Neural cell (in vitro differentiated cells): Measurements from ENCODE around the gene PIP5K1B. TPM values are rescaled to one million over a fixed set of nuclear protein-coding genes. Genes with fewer than 3 reads are reported as not detected.

ENCODE experiments used
- H2AFZ ChIP-seq: fragments of 200-600, 300-800 bp; sonication (generic), shearing (Covaris generic); 2 replicates; pipeline ENCODE4 v1.6.0; 2014; ENCODE audit warnings: low read depth, mild to moderate bottlenecking, antibody characterized with exemption, low read length, moderate library complexity
- H3F3A ChIP-seq: fragments of 200-600 bp; shearing (Covaris generic); 2 replicates; pipeline ENCODE4 v1.6.1; 2016; ENCODE audit warnings: mild to moderate bottlenecking, moderate library complexity, mixed read lengths, antibody characterized with exemption, low read length; ENCODE audit not compliant: insufficient read depth, poor library complexity, severe bottlenecking
- H3K27ac ChIP-seq: fragments of 200-600, 300-800 bp; sonication (generic), shearing (Covaris generic); 2 replicates; pipeline ENCODE4 v1.5.1; 2014; ENCODE audit warnings: mild to moderate bottlenecking, low read length, moderate library complexity
- H3K27me3 ChIP-seq: fragments of 300-800, 200-600 bp; sonication (generic), shearing (Covaris generic); 2 replicates; pipeline ENCODE4 v1.6.0; 2014; ENCODE audit warnings: mild to moderate bottlenecking, low read depth, low read length, moderate library complexity; ENCODE audit not compliant: insufficient read depth
- H3K36me3 ChIP-seq: fragments of 300-800, 200-600 bp; sonication (generic), shearing (Covaris generic); 2 replicates; pipeline ENCODE4 v1.5.1; 2014; ENCODE audit warnings: mild to moderate bottlenecking, antibody characterized with exemption, low read length, moderate library complexity; ENCODE audit not compliant: insufficient read depth
- H3K4me2 ChIP-seq: fragments of 300-800, 200-600 bp; sonication (generic), shearing (Covaris generic); 2 replicates; pipeline ENCODE4 v1.6.0; 2014; ENCODE audit warnings: mild to moderate bottlenecking, low read length
- H3K4me3 ChIP-seq: fragments of 300-800, 200-600 bp; sonication (generic), shearing (Covaris generic); 2 replicates; pipeline ENCODE4 v1.5.1; 2014; ENCODE audit warnings: mild to moderate bottlenecking, low read length, moderate library complexity
- H3K79me2 ChIP-seq: fragments of 200-600 bp; shearing (Covaris generic); replicated peaks from 2 replicates; pipeline ENCODE4 v1.6.0; 2014; ENCODE audit warnings: mild to moderate bottlenecking, low read length, moderate library complexity; ENCODE audit not compliant: insufficient read depth
- H3K9ac ChIP-seq: fragments of 300-800, 200-600 bp; sonication (generic), shearing (Covaris generic); 2 replicates; pipeline ENCODE4 v1.6.1; 2016; ENCODE audit warnings: mild to moderate bottlenecking, low read length, mixed read lengths
- H3K9me2 ChIP-seq: fragments of 200-600 bp; shearing (Covaris generic); 2 replicates; pipeline ENCODE4 v1.6.1; 2016; ENCODE audit warnings: mild to moderate bottlenecking, low read length, mixed read lengths; ENCODE audit not compliant: insufficient read depth
- H3K9me3 ChIP-seq: fragments of 200-600, 300-800 bp; sonication (generic), shearing (Covaris generic); 2 replicates; pipeline ENCODE4 v1.6.1; 2016; ENCODE audit warnings: mild to moderate bottlenecking, mixed run types, low read length, moderate library complexity, mixed read lengths
- H4K20me1 ChIP-seq: fragments of 200-600 bp; shearing (Covaris generic); 2 replicates; pipeline ENCODE4 v1.6.1; 2016; ENCODE audit warnings: mild to moderate bottlenecking, mixed run types; ENCODE audit not compliant: insufficient read depth
- CTCF ChIP-seq: fragments of 450-650 bp; IDR thresholded peaks from 2 replicates; pipeline ENCODE4 v1.5.1; 2014; ENCODE audit warnings: antibody characterized with exemption, mild to moderate bottlenecking, moderate library complexity; ENCODE audit not compliant: poor library complexity, severe bottlenecking
- EP300 ChIP-seq: fragments of 450-650 bp; conservative IDR thresholded peaks from 2 replicates; pipeline ENCODE4 v1.6.1; 2014; ENCODE audit warnings: antibody characterized with exemption, mild to moderate bottlenecking, moderate library complexity; ENCODE audit not compliant: poor library complexity, severe bottlenecking
- EZH2 ChIP-seq: fragments of 200-600, 300-800 bp; shearing (Covaris generic), sonication (generic); IDR thresholded peaks from 2 replicates; pipeline ENCODE4 v1.6.1; 2014; ENCODE audit warnings: antibody characterized with exemption, low read length, borderline replicate concordance, mild to moderate bottlenecking; ENCODE audit not compliant: insufficient read depth, poor library complexity, severe bottlenecking
- MXI1 ChIP-seq: fragments of 450-650 bp; conservative IDR thresholded peaks from 2 replicates; pipeline ENCODE4 v1.6.1; 2014; ENCODE audit warnings: antibody characterized with exemption, mild to moderate bottlenecking; ENCODE audit not compliant: poor library complexity, severe bottlenecking
- POLR2AphosphoS5 ChIP-seq: IDR thresholded peaks from 2 replicates; pipeline ENCODE4 v1.6.1; 2012
- RAD21 ChIP-seq: fragments of 450-650 bp; conservative IDR thresholded peaks from 2 replicates; pipeline ENCODE4 v1.6.1; 2014; ENCODE audit warnings: antibody characterized with exemption, mild to moderate bottlenecking, moderate library complexity
- REST ChIP-seq: IDR thresholded peaks from 2 replicates; pipeline ENCODE4 v1.6.1; 2012; ENCODE audit warnings: borderline replicate concordance
- SMC3 ChIP-seq: fragments of 450-650 bp; conservative IDR thresholded peaks from 2 replicates; pipeline ENCODE4 v1.6.1; 2014; ENCODE audit warnings: antibody characterized with exemption, mild to moderate bottlenecking, moderate library complexity; ENCODE audit not compliant: poor library complexity
- TAF1 ChIP-seq: IDR thresholded peaks from 2 replicates; pipeline ENCODE4 v1.6.1; 2012; ENCODE audit warnings: low read depth
- polyA minus RNA-seq: library from RNA; depleted of rRNA, polyadenylated mRNA; stranded (reverse); fragments of >200 nt; gene quantifications from 2 replicates; pipeline ENCODE4 v1.2.3, GENCODE V29; 2014
- polyA plus RNA-seq: library from polyadenylated mRNA; depleted of rRNA; stranded (reverse); fragments of >200 nt; gene quantifications from 2 replicates; pipeline ENCODE4 v1.2.3, GENCODE V29; 2014

The PIP5K1B gene, protein sequence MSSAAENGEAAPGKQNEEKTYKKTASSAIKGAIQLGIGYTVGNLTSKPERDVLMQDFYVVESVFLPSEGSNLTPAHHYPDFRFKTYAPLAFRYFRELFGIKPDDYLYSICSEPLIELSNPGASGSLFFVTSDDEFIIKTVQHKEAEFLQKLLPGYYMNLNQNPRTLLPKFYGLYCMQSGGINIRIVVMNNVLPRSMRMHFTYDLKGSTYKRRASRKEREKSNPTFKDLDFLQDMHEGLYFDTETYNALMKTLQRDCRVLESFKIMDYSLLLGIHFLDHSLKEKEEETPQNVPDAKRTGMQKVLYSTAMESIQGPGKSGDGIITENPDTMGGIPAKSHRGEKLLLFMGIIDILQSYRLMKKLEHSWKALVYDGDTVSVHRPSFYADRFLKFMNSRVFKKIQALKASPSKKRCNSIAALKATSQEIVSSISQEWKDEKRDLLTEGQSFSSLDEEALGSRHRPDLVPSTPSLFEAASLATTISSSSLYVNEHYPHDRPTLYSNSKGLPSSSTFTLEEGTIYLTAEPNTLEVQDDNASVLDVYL
- 0.72 and 1.5 TPM in 2 replicates for polyA plus RNA-seq
- polyA minus RNA-seq, result 0.97 and 1.4 TPM in 2 replicates

DNA sequence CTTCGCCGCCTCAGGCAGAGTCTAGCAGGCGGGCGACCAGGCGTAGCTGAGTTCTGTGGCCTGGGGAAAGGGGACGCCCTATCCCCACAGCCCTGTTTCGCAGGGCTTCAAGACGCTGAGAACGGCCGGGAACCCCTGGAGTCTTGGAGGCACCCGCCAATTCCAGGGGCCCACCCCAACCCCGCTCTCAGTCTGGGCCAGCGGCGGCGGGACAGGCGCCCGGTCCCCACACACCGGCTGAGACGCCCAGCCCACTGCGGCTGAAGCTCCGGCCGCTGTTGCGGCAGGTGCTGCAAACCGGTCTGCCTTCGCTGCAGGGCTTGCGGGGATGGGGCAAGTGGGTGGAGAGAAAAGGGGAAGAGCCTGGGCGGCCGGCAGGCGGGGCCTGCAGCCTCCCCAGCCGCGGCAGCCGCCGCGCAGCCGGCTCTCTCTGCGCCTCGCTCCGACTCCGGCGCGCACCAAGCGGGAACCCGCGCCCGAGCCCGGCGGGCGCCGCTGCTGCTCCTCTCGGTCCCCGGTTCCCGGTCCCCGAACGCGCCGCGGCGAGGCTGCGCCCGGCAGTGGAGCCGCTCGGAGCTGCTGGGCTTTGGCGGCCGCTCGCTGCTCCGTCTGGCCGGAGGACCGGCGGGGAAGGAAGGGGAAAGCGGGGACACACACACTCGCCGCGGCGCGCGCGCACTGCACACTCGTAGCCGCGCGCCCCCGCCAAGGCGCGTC is at the start of gene PIP5K1B:
PIP5K1B (plus strand) TSS at position 427 of the 717 bp plus-strand sequence. CDS start 117,375 bp downstream, outside the sequence.
- Histone ChIP-seq H3K79me2 (no peaks in the 10 kb centered on the region), H3K4me3 (peak within 1 kb of the TSS; percentile 89), H4K20me1 (no peaks in the 10 kb centered on the region), H3K27ac (peak within 1 kb of the TSS; percentile 25), H3K27me3 (peaks cover 13% of the 10 kb centered on the region), H3K9me2 (no peaks in the 10 kb centered on the region), H3K9ac (peak within 1 kb of the TSS; percentile 68), H3K36me3 (no peaks in the 10 kb centered on the region), H3K9me3 (no peaks in the 10 kb centered on the region), H3K4me2 (peak within 1 kb of the TSS; percentile 89), H2AFZ (peak within 1 kb of the TSS; percentile 61), H3F3A (no peaks in the 10 kb centered on the region)
- no peak for TF ChIP-seq EZH2
- TF ChIP-seq SMC3, result peak; percentile 43
- peak; percentile 11 for TF ChIP-seq EP300
- peak; percentile 32 for TF ChIP-seq CTCF
- TF ChIP-seq POLR2AphosphoS5, result no peak
- TF ChIP-seq MXI1, result peak; percentile 22
- no peak for TF ChIP-seq REST
- peak; percentile 46 for TF ChIP-seq RAD21
- peak; percentile 42 for TF ChIP-seq TAF1

DNA sequence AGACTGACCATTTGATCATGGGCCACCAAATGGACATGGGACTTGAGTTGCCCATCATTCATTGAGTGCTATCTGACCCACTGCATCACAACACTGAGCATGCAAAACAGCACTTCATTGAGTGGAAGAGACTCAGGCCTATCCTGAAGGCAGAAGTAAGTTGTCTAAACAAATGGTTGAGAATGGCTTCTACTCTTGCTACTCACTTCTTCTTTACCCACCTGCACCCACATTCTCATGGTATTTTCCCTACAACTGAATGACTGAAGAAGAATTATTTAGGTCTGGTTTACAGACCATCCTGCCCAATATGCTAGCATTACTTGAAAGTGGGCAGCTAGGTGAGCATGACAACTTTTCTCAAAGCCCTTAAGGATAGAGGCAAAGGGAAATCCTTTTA is 41.0 kb upstream of the PIP5K1B start:
- Histone ChIP-seq H3K79me2 (no peaks in the 10 kb centered on the region), H2AFZ (no peak overlapping the region), H3F3A (no peaks in the 10 kb centered on the region), H3K27me3 (no peaks in the 10 kb centered on the region), H3K9ac (no peak overlapping the region), H3K9me3 (no peaks in the 10 kb centered on the region), H3K4me3 (no peak overlapping the region), H3K4me2 (no peak overlapping the region), H3K36me3 (no peaks in the 10 kb centered on the region), H3K27ac (no peak overlapping the region), H3K9me2 (no peaks in the 10 kb centered on the region), H4K20me1 (no peaks in the 10 kb centered on the region)
- TF ChIP-seq EP300 (no peak), RAD21 (no peak), CTCF (no peak), MXI1 (no peak), EZH2 (no peak), POLR2AphosphoS5 (no peak), TAF1 (no peak), REST (no peak), SMC3 (no peak)
